HUES48 (cell line): ENCODE measurements around the gene ULBP1.
A peak's percentile ranks its signal among the peaks of the same experiment; 100 is the strongest.
"Not testable (repeated sequence)": the region's sequence is repeated elsewhere in the genome, so short reads cannot be mapped to it uniquely, and the experiment has no call there.

Experiments
- H3K27ac ChIP-seq: one replicate; pipeline ENCODE4 v1.7.0; 2013; ENCODE audit warnings: low read depth, low read length, inconsistent platforms
- H3K27me3 ChIP-seq: 2 replicates; pipeline ENCODE4 v1.6.1; 2013; ENCODE audit warnings: mild to moderate bottlenecking, low read length; ENCODE audit not compliant: control insufficient read depth, insufficient read depth
- H3K36me3 ChIP-seq: 2 replicates; pipeline ENCODE4 v1.6.1; 2013; ENCODE audit warnings: low read length; ENCODE audit not compliant: control insufficient read depth, insufficient read depth
- H3K4me1 ChIP-seq: 2 replicates; pipeline ENCODE4 v1.6.1; 2013; ENCODE audit warnings: mild to moderate bottlenecking, low read length; ENCODE audit not compliant: control insufficient read depth, insufficient read depth
- H3K4me3 ChIP-seq: 2 replicates; pipeline ENCODE4 v1.5.1; 2013; ENCODE audit warnings: mild to moderate bottlenecking, low read depth, low read length
- H3K9ac ChIP-seq: 2 replicates; pipeline ENCODE4 v1.6.1; 2013; ENCODE audit warnings: mild to moderate bottlenecking, low read depth, low read length, moderate library complexity
- H3K9me3 ChIP-seq: 2 replicates; pipeline ENCODE4 v1.6.1; 2013; ENCODE audit warnings: low read length; ENCODE audit not compliant: control insufficient read depth, insufficient read depth

ULBP1 gene

GRCh38 chr6:149923327-149923986, 40.3 kb upstream of the ULBP1 start:
- Histone ChIP-seq H3K27ac (no peak overlapping the region), H3K27me3 (peaks cover 76% of the 10 kb centered on the region), H3K9me3 (no peaks in the 10 kb centered on the region), H3K36me3 (no peaks in the 10 kb centered on the region), H3K9ac (no peak overlapping the region), H3K4me1 (no peaks in the 10 kb centered on the region), H3K4me3 (peak overlapping the region; percentile 67)

- H3K9ac ChIP-seq: no peak overlapping the region
- H3K9me3 ChIP-seq: no peaks in the 10 kb centered on the region
- H3K36me3 ChIP-seq: no peaks in the 10 kb centered on the region
- no peak overlapping the region for H3K4me3 ChIP-seq
- H3K27me3 ChIP-seq: peaks cover 78% of the 10 kb centered on the region
- H3K4me1 ChIP-seq: no peaks in the 10 kb centered on the region
- no peak overlapping the region for H3K27ac ChIP-seq
Observed at GRCh38 chr6:149924206-149924932, 39.4 kb upstream of the ULBP1 start.

GRCh38 chr6:149924933-149925252, 38.9 kb upstream of the ULBP1 start:
- Histone ChIP-seq H3K27me3 (peaks cover 80% of the 10 kb centered on the region), H3K4me1 (no peaks in the 10 kb centered on the region), H3K9ac (no peak overlapping the region), H3K36me3 (no peaks in the 10 kb centered on the region), H3K27ac (no peak overlapping the region), H3K9me3 (no peaks in the 10 kb centered on the region), H3K4me3 (no peak overlapping the region)

GRCh38 chr6:149925253-149925973, 38.3 kb upstream of the ULBP1 start:
- Histone ChIP-seq H3K27ac (no peak overlapping the region), H3K36me3 (no peaks in the 10 kb centered on the region), H3K4me1 (no peaks in the 10 kb centered on the region), H3K27me3 (peaks cover 79% of the 10 kb centered on the region), H3K9me3 (no peaks in the 10 kb centered on the region), H3K4me3 (peak overlapping the region; percentile 58), H3K9ac (no peak overlapping the region)

- H3K27ac ChIP-seq: no peak overlapping the region
- no peak overlapping the region for H3K9ac ChIP-seq
- H3K27me3 ChIP-seq: peaks cover 79% of the 10 kb centered on the region
- H3K4me3 ChIP-seq: peak overlapping the region; percentile 58
- H3K9me3 ChIP-seq: no peaks in the 10 kb centered on the region
- H3K4me1 ChIP-seq: no peaks in the 10 kb centered on the region
- H3K36me3 ChIP-seq: no peaks in the 10 kb centered on the region
Observed at GRCh38 chr6:149925974-149926777, 37.6 kb upstream of the ULBP1 start.

- H3K9ac ChIP-seq, H3K9me3 ChIP-seq, H3K4me3 ChIP-seq, H3K4me1 ChIP-seq, H3K27ac ChIP-seq, H3K36me3 ChIP-seq: not testable (repeated sequence)
- peaks cover 79% of the 10 kb centered on the region for H3K27me3 ChIP-seq
Observed at GRCh38 chr6:149927025-149927424, 36.7 kb upstream of the ULBP1 start.

GRCh38 chr6:149929422-149929821, 34.3 kb upstream of the ULBP1 start:
- no peaks in the 10 kb centered on the region for H3K4me1 ChIP-seq
- peaks cover 66% of the 10 kb centered on the region for H3K27me3 ChIP-seq
- no peaks in the 10 kb centered on the region for H3K36me3 ChIP-seq
- H3K4me3 ChIP-seq: no peak overlapping the region
- no peak overlapping the region for H3K9ac ChIP-seq
- H3K27ac ChIP-seq: no peak overlapping the region
- no peaks in the 10 kb centered on the region for H3K9me3 ChIP-seq

- H3K27me3 ChIP-seq: peaks cover 66% of the 10 kb centered on the region
- H3K4me3 ChIP-seq: no peak overlapping the region
Observed at GRCh38 chr6:149931501-149931900, 32.2 kb upstream of the ULBP1 start.

GRCh38 chr6:149933036-149933435, 30.7 kb upstream of the ULBP1 start:
- no peaks in the 10 kb centered on the region for H3K36me3 ChIP-seq
- no peaks in the 10 kb centered on the region for H3K4me1 ChIP-seq
- no peaks in the 10 kb centered on the region for H3K9me3 ChIP-seq
- no peak overlapping the region for H3K4me3 ChIP-seq
- H3K27me3 ChIP-seq: peaks cover 76% of the 10 kb centered on the region
- no peak overlapping the region for H3K27ac ChIP-seq
- H3K9ac ChIP-seq: no peak overlapping the region

More at GRCh38 chr6:149931501-149931900, 32.2 kb upstream of the ULBP1 start:
- no peaks in the 10 kb centered on the region for H3K9me3 ChIP-seq
- no peaks in the 10 kb centered on the region for H3K36me3 ChIP-seq
- no peak overlapping the region for H3K9ac ChIP-seq
- H3K27ac ChIP-seq: no peak overlapping the region
- no peaks in the 10 kb centered on the region for H3K4me1 ChIP-seq

- Histone ChIP-seq H3K9ac (no peak overlapping the region), H3K27ac (no peak overlapping the region), H3K9me3 (no peaks in the 10 kb centered on the region), H3K4me1 (peaks cover 3% of the 10 kb centered on the region; the same call in 1 of the 2 replicates), H3K36me3 (no peaks in the 10 kb centered on the region), H3K4me3 (no peak overlapping the region), H3K27me3 (peaks cover 80% of the 10 kb centered on the region)
Observed at GRCh38 chr6:149933461-149933860, 30.3 kb upstream of the ULBP1 start.
